H1 (cell line): ENCODE results near the gene SMTNL2. TPM values are rescaled to one million over a fixed set of nuclear protein-coding genes. Genes with fewer than 3 reads are reported as not detected.

Source experiments
- BCL11A ChIP-seq, 2 experiments: IDR thresholded peaks; one replicate each; pipeline ENCODE4 v1.6.1; 2011; ENCODE audit warnings: low read depth in 2 of 2, low read length in 2 of 2, mild to moderate bottlenecking in 2 of 2
- CBX8 ChIP-seq: fragments of 300-800, 300-1000 bp; sonication (generic); IDR thresholded peaks from 2 replicates; pipeline ENCODE4 v1.7.1; 2016; ENCODE audit warnings: low read depth, low read length, borderline replicate concordance
- JUN ChIP-seq: IDR thresholded peaks from 2 replicates; pipeline ENCODE4 v1.6.1; 2011; ENCODE audit warnings: low read depth, mild to moderate bottlenecking, improper control_type of control experiment, low read length
- KDM1A ChIP-seq: fragments of 200-600, 300-600 bp; sonication (generic); IDR thresholded peaks from 2 replicates; pipeline ENCODE4 v1.7.1; 2016; ENCODE audit warnings: mild to moderate bottlenecking, low read length, borderline replicate concordance
- POLR2AphosphoS5 ChIP-seq: IDR thresholded peaks from 2 replicates; pipeline ENCODE4 v1.6.1; 2011; ENCODE audit warnings: low read depth, low read length
- SIN3A ChIP-seq, 2 experiments: IDR thresholded peaks in 1 of 2; conservative IDR thresholded peaks in 1 of 2; 2 replicates each; pipeline ENCODE4 v1.6.1; 2011 to 2012; ENCODE audit warnings: low read length in 2 of 2, improper control_type of control experiment in 1 of 2, low read depth in 1 of 2, mild to moderate bottlenecking in 1 of 2
- SRF ChIP-seq: IDR thresholded peaks from 2 replicates; pipeline ENCODE4 v1.6.1; 2011; ENCODE audit warnings: mild to moderate bottlenecking, low read depth, low read length, moderate library complexity
- SUZ12 ChIP-seq: fragments of 200-600 bp; sonication (generic); IDR thresholded peaks from 2 replicates; pipeline ENCODE4 v1.6.1; 2012; ENCODE audit warnings: mild to moderate bottlenecking, inconsistent platforms, low read length, moderate library complexity, mixed read lengths
- TEAD4 ChIP-seq: IDR thresholded peaks from 2 replicates; pipeline ENCODE4 v1.6.1; 2012; ENCODE audit warnings: low read depth, low read length, inconsistent platforms, mixed read lengths
- polyA plus RNA-seq, 7 experiments: library from polyadenylated mRNA; depleted of rRNA in 3 of 7; stranded (reverse) in 5 of 7; unstranded in 2 of 7; fragments of >200 nt in 5 of 7; fragments of 200-250 nt in 2 of 7; gene quantifications; 1 replicate in 5 of 7; 2 replicates in 1 of 7; 4 replicates in 1 of 7; pipeline versions ENCODE4 v1.2.1 to v1.2.3, GENCODE V29; 2011 to 2013; ENCODE audit warnings: missing spikeins in 2 of 7, mixed read lengths in 2 of 7
- total RNA-seq: library from RNA; stranded (reverse); fragmentation: NEBNext Ultra II Directional; extraction: Animal tissue kit (Norgen Biotek cat#: 25700); gene quantifications from 2 replicates; pipeline ENCODE4 v1.2.1, GENCODE V29; 2021

The SMTNL2 gene
- total and polyA plus RNA-seq, 2 of the 8 experiments (the other 6 are each of a cell fraction or from before 2014, with no cell fraction given), result 3.6 to 4.5 TPM

DNA sequence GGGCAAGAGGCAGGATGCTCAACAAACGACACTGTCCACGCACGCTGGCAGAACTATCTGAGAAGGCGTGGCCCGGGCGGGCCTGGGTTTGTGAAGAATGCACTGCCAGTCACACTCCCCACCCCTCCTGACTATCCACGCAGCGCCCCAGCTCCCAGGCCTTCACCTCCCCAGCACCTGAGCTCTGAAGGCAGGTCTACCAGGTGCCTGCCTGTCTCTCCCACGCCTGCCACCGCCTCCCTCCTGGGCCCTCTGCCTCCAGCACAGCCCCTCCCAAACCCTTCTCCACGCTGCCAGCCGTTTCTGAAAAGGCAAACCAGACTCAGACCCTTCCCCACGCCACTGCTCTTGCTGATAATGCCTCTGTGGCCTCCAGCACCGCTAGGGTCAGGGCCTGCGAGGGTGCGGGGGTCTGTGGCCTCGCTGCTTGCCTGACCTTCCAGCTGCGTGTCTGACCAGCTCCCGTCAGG, 40.7 kb upstream of the SMTNL2 start (continued):
- TF ChIP-seq BCL11A (IDR thresholded peaks at IDR 0.05; ENCODE audit: low read depth in 2 of 2, low read length in 2 of 2), result no peak
- no peak for TF ChIP-seq SUZ12
- TF ChIP-seq SIN3A (conservative IDR thresholded peaks at IDR 0.05 in 1 of 2, IDR thresholded peaks at IDR 0.05 in 1 of 2; ENCODE audit: low read depth in 1 of 2, low read length in 2 of 2), result no peak
- no peak for TF ChIP-seq POLR2AphosphoS5
- TF ChIP-seq JUN, result no peak
- no peak for TF ChIP-seq TEAD4
- no peak for TF ChIP-seq SRF
- TF ChIP-seq CBX8, result no peak
- no peak for TF ChIP-seq KDM1A
- TF ChIP-seq, all 59 proteins: peak for 0
